HepG2 (cell line): Measurements from ENCODE around the gene MCF2L. TPM values are rescaled to one million over a fixed set of nuclear protein-coding genes. Genes with fewer than 3 reads are reported as not detected.

Experiments
- CCAR2 ChIP-seq: fragments of 200-400 bp; formaldehyde crosslinking; optimal IDR thresholded peaks from 2 replicates; pipeline ENCODE3; 2018; ENCODE audit warnings: low read depth, mild to moderate bottlenecking, low read length, moderate library complexity
- GLI4 ChIP-seq: sonication (generic); formaldehyde crosslinking; IDR thresholded peaks from 2 replicates; pipeline ENCODE4 v1.5.1; 2020; ENCODE audit warnings: missing genetic modification reagents, mild to moderate bottlenecking, moderate library complexity, borderline replicate concordance
- HNRNPLL ChIP-seq: fragments of 200-400 bp; formaldehyde crosslinking; IDR thresholded peaks from 2 replicates; pipeline ENCODE4 v1.6.1; 2017; ENCODE audit warnings: mild to moderate bottlenecking, low read depth, low read length; ENCODE audit not compliant: poor library complexity, severe bottlenecking
- JUNB ChIP-seq: sonication (generic); formaldehyde crosslinking; IDR thresholded peaks from 2 replicates; pipeline ENCODE4 v1.8.0; 2022; ENCODE audit warnings: missing genetic modification reagents, mild to moderate bottlenecking, borderline replicate concordance
- KDM3A ChIP-seq: IDR thresholded peaks from 2 replicates; pipeline ENCODE4 v1.6.1; 2018; ENCODE audit warnings: low read depth, missing compliant biosample characterization
- KLF11 ChIP-seq: IDR thresholded peaks from 2 replicates; pipeline ENCODE4 v1.6.1; 2016; ENCODE audit warnings: missing compliant biosample characterization
- LCORL ChIP-seq, 2 experiments: fragments of 450-650 bp in 1 of 2; sonication (generic) in 1 of 2; formaldehyde crosslinking in 1 of 2; IDR thresholded peaks; 2 replicates each; pipeline versions ENCODE4 v1.5.0 to v1.6.1; 2017 to 2020; ENCODE audit warnings: antibody characterized with exemption in 1 of 2, missing genetic modification reagents in 1 of 2
- NFATC3 ChIP-seq: sonication (generic); formaldehyde crosslinking; IDR thresholded peaks from 2 replicates; pipeline ENCODE4 v1.5.1; 2020; ENCODE audit warnings: mild to moderate bottlenecking, missing genetic modification reagents
- NRL ChIP-seq: sonication (generic); formaldehyde crosslinking; IDR thresholded peaks from 2 replicates; pipeline ENCODE4 v1.5.0; 2020; ENCODE audit warnings: missing genetic modification reagents, mild to moderate bottlenecking, moderate library complexity, borderline replicate concordance
- SIN3A ChIP-seq: IDR thresholded peaks from 2 replicates; pipeline ENCODE4 v1.6.1; 2011; ENCODE audit warnings: low read depth, mild to moderate bottlenecking, control low read depth, low read length, borderline replicate concordance
- SNAI1 ChIP-seq: sonication (generic); formaldehyde crosslinking; IDR thresholded peaks from 2 replicates; pipeline ENCODE4 v1.5.0; 2020; ENCODE audit warnings: mild to moderate bottlenecking, missing genetic modification reagents, borderline replicate concordance
- TFDP2 ChIP-seq: sonication (generic); formaldehyde crosslinking; IDR thresholded peaks from 2 replicates; pipeline ENCODE4 v1.4.0; 2020; ENCODE audit warnings: missing genetic modification reagents
- THAP9 ChIP-seq: sonication (generic); formaldehyde crosslinking; IDR thresholded peaks from 2 replicates; pipeline ENCODE4; 2020; ENCODE audit warnings: missing genetic modification reagents, mild to moderate bottlenecking, borderline replicate concordance
- ZNF329 ChIP-seq: sonication (generic); formaldehyde crosslinking; IDR thresholded peaks from 2 replicates; pipeline ENCODE4 v1.9.0; 2021; ENCODE audit warnings: low read depth, mild to moderate bottlenecking, missing genetic modification reagents
- ZNF567 ChIP-seq: sonication (generic); formaldehyde crosslinking; IDR thresholded peaks from 2 replicates; pipeline ENCODE4 v1.8.1; 2023; ENCODE audit warnings: mild to moderate bottlenecking, missing genetic modification reagents, borderline replicate concordance
- ZNF646 ChIP-seq: sonication (generic); formaldehyde crosslinking; IDR thresholded peaks from 2 replicates; pipeline ENCODE4 v1.9.0; 2021; ENCODE audit warnings: mild to moderate bottlenecking, missing genetic modification reagents
- ZNF709 ChIP-seq: sonication (generic); formaldehyde crosslinking; IDR thresholded peaks from 2 replicates; pipeline ENCODE4 v1.5.0; 2020; ENCODE audit warnings: mild to moderate bottlenecking, missing genetic modification reagents
- ZNF782 ChIP-seq: sonication (generic); formaldehyde crosslinking; IDR thresholded peaks from 2 replicates; pipeline ENCODE4 v1.4.0; 2020; ENCODE audit warnings: missing genetic modification reagents, mild to moderate bottlenecking, borderline replicate concordance
- polyA plus RNA-seq, 8 experiments: library from polyadenylated mRNA; depleted of rRNA in 3 of 8; stranded (reverse) in 7 of 8; unstranded in 1 of 8; fragments of >200 nt; fragmentation: Illumina TruSeq in 4 of 8; extraction: Trizol in 4 of 8; gene quantifications; 2 replicates each; pipeline versions ENCODE4 v1.2.1 to v1.2.3, GENCODE V29; 2011 to 2016; ENCODE audit warnings: low read depth in 4 of 8, missing spikeins in 1 of 8, mixed read lengths in 1 of 8; ENCODE audit not compliant: insufficient read depth in 1 of 8
- total RNA-seq, 5 experiments: library from RNA; depleted of rRNA; stranded (reverse); fragments of >200 nt; fragmentation: Illumina TruSeq; extraction: Trizol; gene quantifications; 2 replicates each; pipeline ENCODE4 v1.2.3, GENCODE V29; 2016; ENCODE audit warnings: low read depth in 1 of 5

The MCF2L gene
- total and polyA plus RNA-seq, 2 of the 13 experiments (the other 11 are each of a cell fraction or from before 2014, with no cell fraction given): 19.4 to 28.4 TPM

GRCh38 chr13:113122550-113123225 lies 153.7 kb downstream of the MCF2L start, which contains the start of gene F10 (continued):
- TF ChIP-seq ZNF782 (CRISPR knock-in tag) (peak; percentile 77; the same call in 1 of the 2 replicates), ZNF329 (no peak), ZNF709 (CRISPR knock-in tag) (0 out of 2 replicates have a peak, but pooled peaks have one; percentile 42), KDM3A (CRISPR knock-in tag) (peak; percentile 67; the same call in 1 of the 2 replicates), NFATC3 (CRISPR knock-in tag) (no peak), ZNF646 (CRISPR knock-in tag) (no peak), LCORL (IDR thresholded peaks at IDR 0.05) (no peak), LCORL (CRISPR knock-in tag; IDR thresholded peaks at IDR 0.05) (peak; percentile 85), CCAR2 (no peak), THAP9 (CRISPR knock-in tag) (peak; percentile 84; the same call in 1 of the 2 replicates), HNRNPLL (no peak), GLI4 (peak; percentile 87; the same call in 1 of the 2 replicates), KLF11 (CRISPR knock-in tag) (peak; percentile 77; the same call in 1 of the 2 replicates), ZNF567 (CRISPR knock-in tag) (no peak), NRL (CRISPR knock-in tag) (peak; percentile 90; the same call in 1 of the 2 replicates), TFDP2 (peak; percentile 53; the same call in 1 of the 2 replicates), SNAI1 (CRISPR knock-in tag) (no peak; the same call in 1 of the 2 replicates), SIN3A (peak; percentile 80; the same call in 1 of the 2 replicates), JUNB (CRISPR knock-in tag) (no peak)
